Fibroblast of lung (primary cell): ENCODE measurements around the gene HBE1.
"Not testable (repeated sequence)": the region's sequence is repeated elsewhere in the genome, so short reads cannot be mapped to it uniquely, and the experiment has no call there.

Source experiments
- CTCF ChIP-seq, 2 donors: IDR thresholded peaks in 1 of 2; conservative IDR thresholded peaks in 1 of 2; 1 replicate in 1 of 2; 2 replicates in 1 of 2; pipeline ENCODE4 v1.5.1; 2011 to 2012; ENCODE audit warnings: low read length in 2 of 2, control low read depth in 1 of 2, inconsistent platforms in 1 of 2, low read depth in 1 of 2, mild to moderate bottlenecking in 1 of 2
- EZH2 ChIP-seq: IDR thresholded peaks from 2 replicates; pipeline ENCODE4 v1.5.1; 2012; ENCODE audit warnings: low read length, control low read depth, mild to moderate bottlenecking; ENCODE audit errors: missing control alignments

GRCh38 chr11:5248498-5248897 lies 21.2 kb downstream of the HBE1 start:
- not testable (repeated sequence) for TF ChIP-seq CTCF (conservative IDR thresholded peaks at IDR 0.05 in 1 of 2, IDR thresholded peaks at IDR 0.05 in 1 of 2; ENCODE audit: low read depth in 1 of 2, low read length in 2 of 2); EZH2
